Measurements from ENCODE around the gene TANK. TPM values are rescaled to one million over a fixed set of nuclear protein-coding genes. Genes with fewer than 3 reads are reported as not detected.

The TANK gene
- total RNA-seq (2022; extraction: Qiagen RNA extraction), result 25.6 to 47.5 TPM (median 34.1 TPM) in 5 replicates

GRCh38 chr2:161160226-161161073 is at the start of gene TANK:
Gene TANK (plus strand): TSS chr2:161160428. CDS start chr2:161179663, 19,235 bp downstream.

Other genes with a start within 250 kb of the TANK start
- gene PSMD14, start 148.0 kb downstream of the TANK start, total RNA-seq (2022; extraction: Qiagen RNA extraction), result 96.7 to 122 TPM (median 103 TPM) in 5 replicates

All from A549 treated with Mapracorat at 1 μM for 4 hours (cell line).